Activated CD8-positive, alpha-beta T cell treated with anti-CD3 and anti-CD28 coated beads for 36 hours (primary cell): ENCODE data around the gene STARD7. TPM values are rescaled to one million over a fixed set of nuclear protein-coding genes. Genes with fewer than 3 reads are reported as not detected.
A peak's percentile ranks its signal among the peaks of the same experiment; 100 is the strongest.

Source experiments
- ATAC-seq: fragments of 200-7000 bp; cut with Tn5 transposase; one replicate; pipeline ENCODE4 v1.10.0; 2021; ENCODE audit warnings: mild to moderate bottlenecking, moderate library complexity
- CTCF ChIA-PET: fragments of 350-600 bp; sonication (Branson Sonifier 250); formaldehyde crosslinking; loops from one replicate; lab custom pipeline; 2021; ENCODE audit warnings: antibody characterized with exemption; lab: Charles Lee
- POLR2A ChIA-PET: fragments of 350-600 bp; sonication (Branson Sonifier 250); formaldehyde crosslinking; loops from one replicate; lab custom pipeline; 2021; ENCODE audit warnings: antibody characterized with exemption; lab: Charles Lee
- DNase-seq: peaks from one replicate; pipeline ENCODE4 v3.0.0-alpha.2; 2020
- H3K27ac Mint-ChIP-seq: one replicate; pipeline ENCODE4 v1.8.0; 2021; ENCODE audit warnings: mild to moderate bottlenecking, mixed read lengths
- H3K27me3 Mint-ChIP-seq: one replicate; pipeline ENCODE4 v1.8.0; 2021; ENCODE audit warnings: mixed read lengths
- H3K36me3 Mint-ChIP-seq: one replicate; pipeline ENCODE4 v1.8.0; 2021; ENCODE audit warnings: low read depth, mixed read lengths
- H3K4me1 Mint-ChIP-seq: one replicate; pipeline ENCODE4 v1.8.0; 2021; ENCODE audit warnings: low read depth, mixed read lengths
- H3K4me3 Mint-ChIP-seq: one replicate; pipeline ENCODE4 v1.8.0; 2021; ENCODE audit warnings: mild to moderate bottlenecking, moderate library complexity, mixed read lengths
- H3K9me3 Mint-ChIP-seq: one replicate; pipeline ENCODE4 v1.8.0; 2021; ENCODE audit warnings: mixed read lengths
- intact Hi-C: fragments of 100-400 bp; cut with micrococcal nuclease; formaldehyde crosslinking; loops from one replicate; pipeline ENCODE4 v1.10.0; 2022
- total RNA-seq, 2 experiments: library from RNA; stranded (reverse); gene quantifications; one replicate each; pipeline ENCODE4 v1.2.3, GENCODE V29; 2021
- TF ChIP-seq, protein P1 (sequence below): fragments of 200-600 bp; IDR thresholded peaks from one replicate; pipeline ENCODE4 v1.8.0; 2022; ENCODE audit warnings: antibody characterized with exemption, mild to moderate bottlenecking

The STARD7 gene
- total RNA-seq, 2 experiments from 2014 or later: 145 to 149 TPM

DNA sequence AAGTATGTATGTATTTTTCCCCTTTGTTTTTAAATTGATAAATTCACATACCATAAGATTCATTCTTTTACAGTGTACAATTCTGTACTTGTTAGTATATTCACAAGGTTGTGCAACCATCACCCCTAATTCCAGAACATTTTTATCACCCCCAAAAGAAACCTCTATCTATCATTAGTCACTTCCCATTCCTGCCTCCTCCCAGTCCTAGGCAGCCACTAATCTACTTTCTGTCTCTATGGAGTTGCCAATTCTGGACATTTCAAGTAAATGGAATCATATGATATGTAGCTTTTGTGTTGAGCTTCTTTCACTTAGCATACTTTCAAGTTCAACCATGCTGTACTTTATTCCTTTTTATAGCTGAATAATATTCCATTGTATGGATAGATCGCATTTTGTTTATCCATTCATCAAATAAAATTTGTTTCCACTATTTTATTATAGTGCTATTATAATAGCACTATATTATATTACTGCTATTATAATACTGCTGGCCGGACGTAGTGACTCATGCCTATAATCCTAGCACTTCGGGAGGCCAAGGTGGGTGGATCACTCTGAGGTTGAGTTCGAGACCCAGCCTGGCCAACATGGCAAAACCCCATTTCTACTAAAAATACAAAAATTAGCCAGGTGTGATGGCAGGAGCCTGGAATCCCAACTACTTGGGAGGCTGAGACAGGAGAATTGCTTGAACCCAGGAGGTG, 10.9 kb downstream of the STARD7 start:
- Mint-ChIP-seq H3K4me3 (no peak overlapping the region), H3K27ac (no peak overlapping the region), H3K27me3 (no peaks in the 10 kb centered on the region), H3K36me3 (peaks cover 46% of the 10 kb centered on the region), H3K9me3 (no peaks in the 10 kb centered on the region), H3K4me1 (peaks cover 43% of the 10 kb centered on the region)
- intact Hi-C loops: no loop called here
- TF ChIP-seq, protein P1, sequence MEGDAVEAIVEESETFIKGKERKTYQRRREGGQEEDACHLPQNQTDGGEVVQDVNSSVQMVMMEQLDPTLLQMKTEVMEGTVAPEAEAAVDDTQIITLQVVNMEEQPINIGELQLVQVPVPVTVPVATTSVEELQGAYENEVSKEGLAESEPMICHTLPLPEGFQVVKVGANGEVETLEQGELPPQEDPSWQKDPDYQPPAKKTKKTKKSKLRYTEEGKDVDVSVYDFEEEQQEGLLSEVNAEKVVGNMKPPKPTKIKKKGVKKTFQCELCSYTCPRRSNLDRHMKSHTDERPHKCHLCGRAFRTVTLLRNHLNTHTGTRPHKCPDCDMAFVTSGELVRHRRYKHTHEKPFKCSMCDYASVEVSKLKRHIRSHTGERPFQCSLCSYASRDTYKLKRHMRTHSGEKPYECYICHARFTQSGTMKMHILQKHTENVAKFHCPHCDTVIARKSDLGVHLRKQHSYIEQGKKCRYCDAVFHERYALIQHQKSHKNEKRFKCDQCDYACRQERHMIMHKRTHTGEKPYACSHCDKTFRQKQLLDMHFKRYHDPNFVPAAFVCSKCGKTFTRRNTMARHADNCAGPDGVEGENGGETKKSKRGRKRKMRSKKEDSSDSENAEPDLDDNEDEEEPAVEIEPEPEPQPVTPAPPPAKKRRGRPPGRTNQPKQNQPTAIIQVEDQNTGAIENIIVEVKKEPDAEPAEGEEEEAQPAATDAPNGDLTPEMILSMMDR: no peak
- no peak for DNase-seq
- ATAC-seq: no peak
- ChIA-PET POLR2A (interaction anchor here (1.5 kb wide), 1 partner anchor 59 kb away, joined by 4 read pairs; the partner anchor contains the start of gene ASTL), CTCF (interaction anchor here (1.7 kb wide), 1 partner anchor 69 kb away, joined by 3 read pairs; no protein-coding TSS in a partner anchor)

DNA sequence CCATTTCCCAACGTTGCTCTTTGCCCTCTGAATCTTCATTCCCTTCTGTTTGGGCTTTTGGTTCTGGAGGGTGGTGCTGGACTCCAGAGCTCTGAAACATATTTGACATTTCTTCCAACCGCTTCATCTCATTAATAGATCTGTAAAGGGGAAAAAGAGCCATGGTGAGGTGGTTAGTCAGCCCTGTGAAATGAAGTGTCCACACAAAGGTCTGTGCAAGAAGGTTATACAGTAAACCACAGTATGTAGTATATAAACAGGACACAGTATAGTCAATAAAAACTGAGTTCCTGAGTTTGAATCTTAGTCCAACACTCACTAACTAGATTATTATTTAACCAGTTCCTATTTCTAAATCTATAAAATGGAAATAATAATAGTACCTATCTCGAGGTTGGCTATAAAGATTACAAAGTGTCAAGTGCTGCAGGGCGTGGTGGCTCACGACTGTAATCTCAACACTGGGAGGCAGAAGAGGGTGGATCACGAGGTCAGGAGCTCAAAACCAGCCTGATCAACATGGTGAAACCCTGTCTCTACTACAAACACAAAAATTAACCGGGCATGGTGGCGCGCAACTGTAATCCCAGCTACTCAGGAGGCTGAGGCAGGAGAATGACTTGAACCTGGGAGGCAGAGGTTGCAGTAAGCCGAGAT, 13.1 kb downstream of the STARD7 start:
- ChIA-PET POLR2A (interaction anchor here (1.2 kb wide), 2 partner anchors 11 to 13 kb away, joined by 4 read pairs; partner anchors contain the start of gene STARD7), CTCF (interaction anchor here (1.6 kb wide), 1 partner anchor 21 kb away, joined by 3 read pairs; no protein-coding TSS in a partner anchor)
- Mint-ChIP-seq H3K36me3 (peaks cover 60% of the 10 kb centered on the region), H3K9me3 (no peaks in the 10 kb centered on the region), H3K27me3 (no peaks in the 10 kb centered on the region), H3K4me3 (no peak overlapping the region), H3K27ac (peak overlapping the region; percentile 22), H3K4me1 (peaks cover 28% of the 10 kb centered on the region)
- DNase-seq (no peak), ATAC-seq (no peak)
- intact Hi-C loops: no loop called here
- TF ChIP-seq, protein P1: no peak

DNA sequence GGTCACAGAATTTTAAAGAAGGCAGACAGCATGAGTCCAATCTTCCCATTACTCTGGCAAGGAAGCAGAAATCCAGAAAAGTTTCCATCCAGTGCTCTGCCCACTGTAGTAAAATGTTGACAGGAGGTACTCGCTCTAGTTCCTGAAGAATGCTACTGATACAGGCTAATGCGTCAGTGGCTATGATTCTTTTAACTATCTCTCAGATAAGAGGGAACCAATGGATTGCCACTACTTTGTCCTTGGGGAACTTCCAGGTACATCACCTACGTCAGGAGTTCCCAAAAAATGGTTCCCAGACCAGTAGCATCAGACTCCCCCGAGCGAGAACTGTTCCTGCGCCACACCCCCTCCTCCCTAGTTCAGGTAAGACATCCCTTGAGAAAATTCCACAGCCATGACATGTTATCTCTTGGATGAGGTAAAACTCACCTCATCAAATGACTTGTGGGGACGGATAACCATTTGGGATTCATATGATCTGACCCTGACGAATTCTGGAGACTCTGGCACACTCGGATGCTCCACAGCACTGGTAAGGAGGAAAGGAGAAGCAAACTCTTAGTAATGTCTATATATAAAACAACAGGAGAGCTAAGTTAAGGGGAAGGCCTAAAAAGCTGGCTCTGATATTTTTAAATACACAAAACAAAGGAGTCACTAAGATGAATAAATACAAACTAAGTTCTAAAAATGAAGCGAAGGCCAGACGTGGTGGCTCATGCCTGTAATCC, 16.5 kb downstream of the STARD7 start:
- ATAC-seq: no peak
- H3K27me3 Mint-ChIP-seq: no peaks in the 10 kb centered on the region
- H3K36me3 Mint-ChIP-seq: peaks cover 45% of the 10 kb centered on the region
- H3K9me3 Mint-ChIP-seq: no peaks in the 10 kb centered on the region
- CTCF ChIA-PET: interaction anchor here (1.0 to 2.5 kb wide), 5 partner anchors 12 to 79 kb away, joined by 3 to 8 read pairs (median 5); no protein-coding TSS in a partner anchor
- H3K27ac Mint-ChIP-seq: peak overlapping the region; percentile 4
- H3K4me3 Mint-ChIP-seq: no peak overlapping the region
- intact Hi-C loops: no loop called here
- peaks cover 3% of the 10 kb centered on the region for H3K4me1 Mint-ChIP-seq
- DNase-seq: no peak
- POLR2A ChIA-PET: interaction anchor here (0.9 to 2.0 kb wide), 4 partner anchors 10 to 16 kb away, joined by 3 to 7 read pairs (median 4); partner anchors contain the start of gene STARD7
- TF ChIP-seq, protein P1: no peak

DNA sequence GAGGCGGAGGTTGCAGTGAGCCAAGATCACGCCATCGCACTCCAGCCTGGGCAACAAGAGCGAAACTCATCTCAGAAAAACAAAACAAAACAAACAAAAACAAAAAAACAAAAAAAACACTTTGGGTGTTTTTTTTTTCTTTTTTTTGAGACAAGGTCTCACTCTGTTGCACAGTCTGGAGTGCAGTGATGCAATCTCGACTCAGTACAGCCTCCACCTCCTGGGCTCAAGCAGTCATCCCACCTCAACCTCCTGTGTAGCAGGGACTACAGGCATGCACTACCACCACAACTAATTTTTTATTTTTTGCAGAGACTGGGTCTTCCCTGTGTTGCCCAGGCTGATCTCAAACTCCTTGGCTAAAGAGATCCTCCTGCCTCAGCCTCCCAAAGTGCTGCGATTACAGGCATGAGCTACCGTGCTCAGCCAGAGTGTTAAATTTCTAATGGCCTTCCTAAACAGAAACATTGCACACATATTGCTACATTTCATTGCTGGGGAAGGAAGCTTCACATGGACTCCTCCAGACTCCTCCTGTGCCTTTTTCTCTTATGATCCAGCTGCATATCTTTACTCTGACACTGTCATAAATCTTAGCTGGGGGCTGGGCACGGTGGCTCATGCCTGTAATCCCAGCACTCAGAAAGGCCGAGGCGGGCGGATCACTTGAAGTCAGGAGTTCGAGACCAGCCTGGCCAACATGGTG, 19.7 kb downstream of the STARD7 start:
- DNase-seq (no peak), ATAC-seq (no peak)
- Mint-ChIP-seq H3K4me3 (no peak overlapping the region), H3K4me1 (no peaks in the 10 kb centered on the region), H3K9me3 (no peaks in the 10 kb centered on the region), H3K27me3 (no peaks in the 10 kb centered on the region), H3K36me3 (peaks cover 55% of the 10 kb centered on the region), H3K27ac (no peak overlapping the region)
- intact Hi-C loops: no loop called here
- POLR2A ChIA-PET: no interaction called here
- CTCF ChIA-PET: no interaction called here
- TF ChIP-seq, protein P1: no peak
